ENCODE results near the gene PTOV1.

The PTOV1 gene

DNA sequence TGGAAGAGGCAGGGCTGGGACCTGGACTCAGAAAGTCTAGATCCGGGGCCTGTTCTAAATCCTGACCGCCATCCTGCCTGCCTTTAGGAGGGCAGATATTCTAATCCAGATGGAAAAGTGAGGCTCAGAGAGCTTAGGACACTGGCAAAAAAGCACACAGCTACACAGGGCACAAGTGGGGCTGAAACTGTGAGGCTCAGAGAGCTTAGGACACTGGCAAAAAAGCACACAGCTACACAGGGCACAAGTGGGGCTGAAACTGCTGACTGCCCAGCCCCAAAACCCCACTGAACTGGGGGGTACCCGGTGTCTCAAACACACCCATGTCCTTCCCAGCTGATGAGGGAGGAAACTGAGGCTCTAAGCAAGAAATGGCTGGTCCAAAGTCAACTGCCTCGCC is 24.2 kb downstream of the PTOV1 start:
- no peak for DNase-seq (ENCODE audit: low read depth)

- peak; percentile 39 for DNase-seq (ENCODE audit: low read depth)
Measured at GRCh38 chr19:49875857-49876421, 25.0 kb downstream of the PTOV1 start.

GRCh38 chr19:49876422-49877019 is 25.6 kb downstream of the PTOV1 start:
- DNase-seq (ENCODE audit: low read depth), result peak; percentile 99

DNA sequence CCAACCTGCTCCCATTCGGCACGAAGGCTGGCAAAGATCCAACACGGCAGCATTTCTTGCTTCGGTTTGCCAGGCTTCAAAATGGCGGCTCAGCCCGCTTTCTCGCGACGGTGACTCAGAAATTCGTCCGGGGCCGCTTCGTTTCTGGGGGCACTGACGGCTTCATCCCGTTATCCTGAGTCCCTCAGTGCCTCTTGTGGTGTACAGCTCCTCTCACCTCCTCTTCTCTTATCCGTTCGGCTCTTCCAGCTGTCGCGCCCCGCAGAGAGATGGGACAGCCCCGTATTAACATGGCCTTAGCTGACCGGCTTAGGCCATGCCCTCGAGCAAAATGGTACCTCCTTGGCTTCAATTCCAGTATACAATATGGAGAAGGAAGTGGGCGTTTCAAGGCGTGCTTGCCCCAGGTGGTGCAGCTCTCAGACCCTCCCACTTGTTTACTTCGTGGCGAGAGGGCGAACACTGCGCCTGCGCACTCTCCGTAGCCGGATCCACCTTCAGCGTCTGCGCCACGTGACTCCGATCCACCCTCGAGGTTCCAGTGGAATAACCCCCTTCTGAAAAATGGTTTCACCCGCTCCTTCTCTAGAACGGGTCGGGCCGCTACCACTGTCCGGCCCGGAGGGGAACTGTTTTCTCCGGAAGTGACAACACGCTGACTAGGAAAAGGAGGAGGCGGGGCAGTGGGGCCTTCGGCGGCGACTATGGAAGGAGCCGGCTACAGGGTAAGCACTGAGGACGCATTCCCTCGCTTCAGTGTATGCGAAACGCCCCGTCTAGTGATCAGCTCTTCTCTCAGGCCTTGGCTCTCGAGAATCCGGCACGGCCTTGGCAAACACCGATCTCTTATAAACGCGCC is 26.3 kb downstream of the PTOV1 start, which contains the start of the genes AKT1S1 and TBC1D17:
TSS of gene AKT1S1 (minus strand) at position 336 of the 859 bp plus-strand sequence. CDS start 4,060 bp downstream, outside the sequence.
TSS of gene TBC1D17 (plus strand) at position 683 of the 859 bp plus-strand sequence. CDS start at position 705, 22 bp downstream.
- peak; percentile 100 for DNase-seq (ENCODE audit: low read depth)

- DNase-seq (ENCODE audit: low read depth), result peak; percentile 97
Measured at GRCh38 chr19:49877879-49878743, 27.2 kb downstream of the PTOV1 start.

GRCh38 chr19:49878744-49879070 is 27.7 kb downstream of the PTOV1 start:
- DNase-seq (ENCODE audit: low read depth), result no peak

GRCh38 chr19:49879243-49879963 is 28.4 kb downstream of the PTOV1 start:
- DNase-seq (ENCODE audit: low read depth), result no peak

GRCh38 chr19:49880162-49880869 is 29.4 kb downstream of the PTOV1 start:
- DNase-seq (ENCODE audit: low read depth), result no peak

- DNase-seq (ENCODE audit: low read depth), result no peak
Measured at GRCh38 chr19:49881186-49881585, 30.2 kb downstream of the PTOV1 start.

DNA sequence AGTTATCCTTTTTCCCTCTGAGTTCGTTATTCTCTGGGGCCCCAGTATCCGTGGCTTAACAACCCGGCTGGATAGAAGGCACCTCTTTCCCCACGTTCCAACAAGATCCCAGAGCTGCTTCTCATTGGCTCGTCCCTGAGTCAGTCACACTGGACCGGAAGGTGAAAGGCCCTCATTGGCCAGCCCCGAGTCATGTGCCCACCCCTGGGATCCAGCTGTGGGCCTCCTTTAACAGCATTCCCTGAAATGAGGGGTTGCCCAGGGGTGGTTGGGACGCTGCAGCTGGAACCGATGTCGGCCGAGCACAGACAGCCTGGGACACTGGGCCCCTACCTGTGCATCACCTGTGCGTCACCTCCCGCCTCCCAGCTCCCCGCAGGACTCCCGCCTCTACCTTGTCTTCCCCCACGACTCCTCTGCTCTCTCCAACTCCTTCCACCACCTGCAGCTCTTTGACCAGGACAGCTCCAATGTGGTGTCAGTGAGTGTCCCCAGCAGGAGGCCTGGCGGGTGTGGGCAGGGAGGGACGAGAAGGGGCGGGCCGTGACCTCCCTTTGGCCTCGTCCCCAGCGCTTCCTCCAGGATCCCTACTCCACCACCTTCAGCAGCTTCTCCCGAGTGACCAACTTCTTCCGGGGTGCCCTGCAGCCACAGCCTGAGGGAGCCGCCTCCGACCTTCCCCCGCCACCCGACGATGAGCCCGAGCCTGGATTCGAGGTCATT is 30.9 kb downstream of the PTOV1 start:
- DNase-seq (ENCODE audit: low read depth), result no peak

DNA sequence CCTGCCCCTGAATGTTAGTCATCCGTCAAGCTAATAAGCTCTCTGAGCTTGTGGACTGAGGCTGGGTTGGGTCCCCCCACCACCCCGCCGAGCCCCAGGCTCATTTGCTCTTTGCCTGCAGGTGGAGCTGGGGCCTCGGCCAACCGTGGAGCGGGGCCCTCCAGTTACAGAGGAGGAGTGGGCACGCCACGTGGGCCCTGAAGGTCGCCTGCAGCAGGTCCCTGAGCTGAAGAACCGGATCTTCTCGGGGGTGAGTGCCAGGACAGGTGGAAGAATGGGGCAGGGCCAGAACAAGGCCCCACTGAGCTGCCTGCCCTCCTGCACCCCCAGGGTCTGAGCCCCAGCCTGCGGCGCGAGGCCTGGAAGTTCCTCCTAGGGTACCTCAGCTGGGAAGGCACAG is 31.7 kb downstream of the PTOV1 start:
- DNase-seq (ENCODE audit: low read depth), result no peak

- no peak for DNase-seq (ENCODE audit: low read depth)
Measured at GRCh38 chr19:49883094-49883493, 32.1 kb downstream of the PTOV1 start.

- no peak for DNase-seq (ENCODE audit: low read depth)
Measured at GRCh38 chr19:49884109-49884508, 33.1 kb downstream of the PTOV1 start.

DNA sequence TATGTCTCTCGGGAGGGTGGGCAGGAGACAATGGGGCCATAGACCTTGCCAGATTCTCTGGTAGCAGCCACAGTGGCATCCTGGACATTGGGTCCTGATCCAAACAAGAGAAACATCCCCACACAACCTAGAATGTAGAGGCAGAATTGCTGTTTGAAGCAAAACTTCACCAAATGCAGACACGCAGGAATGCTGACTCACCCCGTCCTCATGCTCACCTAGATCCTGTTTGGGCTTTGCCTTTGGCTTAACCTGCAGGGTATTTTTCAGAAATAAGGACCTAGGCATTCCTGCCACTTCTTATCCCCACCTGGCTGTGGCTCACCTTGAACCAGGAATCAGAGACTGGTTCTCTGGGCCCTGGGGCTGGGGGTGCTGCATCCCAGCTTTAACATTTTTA is 33.8 kb downstream of the PTOV1 start:
- no peak for DNase-seq (ENCODE audit: low read depth)

GRCh38 chr19:49887037-49887664 is 36.2 kb downstream of the PTOV1 start:
- DNase-seq (ENCODE audit: low read depth), result no peak

GRCh38 chr19:49887665-49888509 is 36.9 kb downstream of the PTOV1 start:
- DNase-seq (ENCODE audit: low read depth), result no peak

DNA sequence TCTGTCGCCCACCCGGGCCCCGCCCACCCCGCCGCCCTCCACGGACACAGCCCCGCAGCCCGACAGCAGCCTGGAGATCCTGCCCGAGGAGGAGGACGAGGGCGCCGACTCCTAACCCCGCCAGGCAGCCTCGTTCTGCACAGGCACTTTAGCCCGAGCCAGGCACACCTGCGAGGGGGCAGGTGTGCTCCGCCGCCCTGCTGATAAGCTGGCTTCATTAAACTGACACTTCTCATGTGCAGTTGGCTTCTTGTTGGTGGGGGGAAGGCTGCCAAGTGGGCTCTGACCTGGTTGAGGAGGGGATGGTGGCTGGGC is 37.5 kb downstream of the PTOV1 start:
- DNase-seq (ENCODE audit: low read depth), result no peak

DNA sequence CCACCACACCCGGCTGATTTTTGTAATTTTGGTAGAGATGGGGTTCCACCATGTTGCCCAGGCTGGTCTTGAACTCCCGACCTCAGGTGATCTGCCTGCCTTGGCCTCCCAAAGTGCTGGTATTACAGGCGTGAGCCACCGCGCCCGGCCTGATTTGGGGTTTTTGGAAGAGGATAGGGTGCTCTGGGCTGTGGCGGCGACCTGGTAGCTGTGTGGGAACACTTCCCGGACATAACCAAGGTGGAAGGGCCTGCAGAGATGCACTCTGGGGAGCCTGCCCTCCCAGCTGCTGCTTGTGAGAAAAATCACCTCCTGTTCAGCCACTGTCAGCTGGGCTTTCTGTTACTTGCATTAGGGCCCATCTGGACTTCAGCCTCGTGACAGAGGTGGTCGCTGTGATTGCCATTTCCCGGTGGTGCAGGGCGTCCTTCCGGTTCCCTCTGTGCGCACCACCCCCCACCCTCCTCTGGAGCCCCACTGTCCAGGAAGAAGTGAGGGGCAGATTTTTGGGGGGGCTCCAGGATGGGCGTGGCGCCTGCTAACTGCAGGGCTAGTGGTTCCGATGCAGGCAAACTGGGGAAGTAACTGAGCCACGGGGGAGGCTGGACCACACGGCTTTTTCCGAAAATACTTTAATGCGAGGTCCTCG is 38.2 kb downstream of the PTOV1 start:
- DNase-seq (ENCODE audit: low read depth), result no peak

Measured in iris pigment epithelial cell (primary cell).